ENCODE results near the gene ANKRD9.

ANKRD9 gene

GRCh38 chr14:102469261-102469660 lies 40.3 kb downstream of the ANKRD9 start:
- no peak for DNase-seq

- no peak for DNase-seq
These were observed 44.7 kb downstream of the ANKRD9 start for GRCh38 chr14:102464846-102465341.

GRCh38 chr14:102464006-102464405 lies 45.6 kb downstream of the ANKRD9 start:
- DNase-seq, result no peak

- no peak for DNase-seq
These were observed 47.2 kb downstream of the ANKRD9 start for GRCh38 chr14:102462391-102462790.

- DNase-seq, result no peak
These were observed 47.9 kb downstream of the ANKRD9 start for GRCh38 chr14:102461490-102462338.

- no peak for DNase-seq
These were observed 52.1 kb downstream of the ANKRD9 start for GRCh38 chr14:102457509-102457908.

- DNase-seq, result no peak
These were observed 54.9 kb downstream of the ANKRD9 start for GRCh38 chr14:102454711-102455110.

- no peak for DNase-seq
These were observed 57.3 kb downstream of the ANKRD9 start for GRCh38 chr14:102452302-102452701.
